Left ventricle myocardium superior (tissue), 1 donor: ENCODE data around the gene ADAMTS2. TPM values are rescaled to one million over a fixed set of nuclear protein-coding genes. Genes with fewer than 3 reads are reported as not detected.
"Not testable (repeated sequence)": the region's sequence is repeated elsewhere in the genome, so short reads cannot be mapped to it uniquely, and the experiment has no call there.

Experiments used
- ATAC-seq: fragments of 200-7000 bp; cut with Tn5 transposase; one replicate; pipeline ENCODE4 v1.9.1; 2020; ENCODE audit warnings: mild to moderate bottlenecking, moderate library complexity
- DNase-seq: peaks from one replicate; pipeline ENCODE4 v3.0.0-alpha.2; 2020
- intact Hi-C: fragments of 100-400 bp; cut with micrococcal nuclease; formaldehyde crosslinking; loops from one replicate; pipeline ENCODE4 v1.11.0; 2022
- total RNA-seq: library from RNA; stranded (reverse); fragmentation: NEBNext Ultra II Directional; extraction: Animal tissue kit (Norgen Biotek cat#: 25700); gene quantifications from one replicate; pipeline ENCODE4 v1.2.1, GENCODE V29; 2021
- donor health status: DM: no; HTN: yes; CAD: no; lungs with severe emphysema.

Gene ADAMTS2
- total RNA-seq, 1 donor from 2014 or later: 4.3 TPM

- intact Hi-C loops: no loop called here
- no peak for ATAC-seq
- DNase-seq: peak; percentile 35
These were observed 54.4 kb downstream of the ADAMTS2 start for GRCh38 chr5:179290681-179291540.

GRCh38 chr5:179289756-179290385 lies 55.4 kb downstream of the ADAMTS2 start:
- DNase-seq (no peak), ATAC-seq (no peak)
- intact Hi-C loops: no loop called here

- DNase-seq (peak; percentile 23), ATAC-seq (no peak)
- intact Hi-C loops: no loop called here
These were observed 56.5 kb downstream of the ADAMTS2 start for GRCh38 chr5:179288809-179289185.

- ATAC-seq (peak; percentile 8), DNase-seq (peak; percentile 22)
- intact Hi-C loops: no loop called here
These were observed 57.0 kb downstream of the ADAMTS2 start for GRCh38 chr5:179288101-179288808.

- intact Hi-C loops: no loop called here
- ATAC-seq (no peak), DNase-seq (peak; percentile 23)
These were observed 57.6 kb downstream of the ADAMTS2 start for GRCh38 chr5:179287631-179288030.

GRCh38 chr5:179287071-179287470 lies 58.2 kb downstream of the ADAMTS2 start:
- DNase-seq (peak; percentile 31), ATAC-seq (no peak)
- intact Hi-C loops: no loop called here

DNA sequence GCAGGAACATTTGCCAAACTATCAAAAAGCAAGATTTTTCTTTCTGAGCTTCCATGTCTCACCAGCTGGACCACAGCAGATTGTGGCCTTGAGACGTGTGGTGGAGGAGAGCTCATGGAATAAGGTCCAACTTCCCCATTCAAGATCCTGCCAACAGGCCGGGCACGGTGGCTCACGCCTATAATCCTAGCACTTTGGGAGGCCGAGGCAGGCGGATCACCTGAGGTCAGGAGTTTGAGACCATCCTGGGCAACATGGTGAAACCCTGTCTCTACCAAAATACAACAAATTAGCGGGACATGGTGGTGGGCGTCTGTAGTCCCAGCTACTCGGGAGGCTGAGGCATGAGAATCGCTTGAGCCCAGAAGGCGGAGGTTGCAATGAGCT lies 59.5 kb downstream of the ADAMTS2 start:
- intact Hi-C loops, ATAC-seq: not testable (repeated sequence)
- DNase-seq: peak; percentile 21

DNA sequence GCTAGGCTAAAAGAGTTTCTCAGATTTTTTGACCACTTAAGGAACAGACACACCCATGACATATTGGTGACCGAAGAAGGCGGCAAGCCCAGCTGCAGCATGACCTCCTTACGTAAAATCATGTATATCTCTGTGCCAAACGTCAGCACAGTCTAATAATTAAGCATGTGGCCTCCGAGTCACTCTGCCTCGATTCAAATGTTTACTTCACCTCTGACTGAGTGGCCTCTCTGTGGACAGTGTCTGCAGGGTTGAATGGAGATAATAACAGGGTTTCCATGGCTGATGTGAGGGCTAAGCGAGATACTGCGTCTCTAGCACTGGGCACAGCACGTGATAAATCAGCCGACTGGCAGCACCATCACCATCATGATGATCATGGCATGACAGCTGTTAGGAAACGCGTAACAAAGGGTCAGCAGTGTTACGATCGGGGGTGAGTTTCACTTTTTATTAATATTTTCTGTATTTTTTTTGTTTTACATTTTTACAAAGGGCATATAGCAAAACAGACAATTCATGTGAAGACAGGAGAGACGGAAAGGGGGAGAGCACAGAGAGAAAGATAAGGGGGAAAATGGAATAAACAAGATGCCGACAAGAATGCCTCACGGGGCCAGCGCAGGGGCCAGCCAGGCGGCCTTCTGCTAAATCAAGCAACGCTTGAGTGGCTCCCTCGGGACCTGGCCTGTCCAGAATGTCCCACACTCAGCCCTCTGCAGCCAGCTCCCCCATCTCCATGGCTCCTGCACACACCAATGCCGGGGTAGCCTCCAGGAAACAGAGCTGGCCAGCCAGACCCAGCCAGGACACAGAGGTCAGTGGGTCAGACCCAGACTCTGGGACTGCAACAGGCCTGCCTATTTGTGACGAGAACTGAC lies 60.3 kb downstream of the ADAMTS2 start:
- ATAC-seq: peak; percentile 91
- intact Hi-C loops: no loop called here
- peak; percentile 83 for DNase-seq

- ATAC-seq, DNase-seq, intact Hi-C loops: not testable (repeated sequence)
These were observed 61.4 kb downstream of the ADAMTS2 start for GRCh38 chr5:179283908-179284307.

DNA sequence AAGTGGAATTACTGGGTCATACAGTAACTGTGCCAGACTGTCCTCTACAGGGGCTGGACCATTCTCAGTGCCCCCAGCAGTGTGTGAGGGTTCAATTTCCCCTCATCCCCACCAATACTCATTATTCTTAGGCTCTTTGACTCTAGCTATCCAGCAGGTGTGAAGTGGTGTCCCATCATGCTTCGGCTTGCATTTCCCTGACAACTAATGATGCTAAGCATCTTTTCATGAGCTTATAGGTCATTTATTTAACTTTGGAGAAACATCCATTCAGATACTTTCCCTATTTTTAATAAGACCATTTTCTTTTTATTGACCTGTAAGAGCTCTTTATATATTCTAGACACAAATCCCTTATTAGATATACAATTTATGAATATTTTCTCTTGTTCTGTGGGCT lies 63.6 kb downstream of the ADAMTS2 start:
- no peak for DNase-seq
- no peak for ATAC-seq
- intact Hi-C loops: no loop called here

- intact Hi-C loops: no loop called here
- ATAC-seq: no peak
- DNase-seq: no peak
These were observed 65.2 kb downstream of the ADAMTS2 start for GRCh38 chr5:179280095-179280490.

DNA sequence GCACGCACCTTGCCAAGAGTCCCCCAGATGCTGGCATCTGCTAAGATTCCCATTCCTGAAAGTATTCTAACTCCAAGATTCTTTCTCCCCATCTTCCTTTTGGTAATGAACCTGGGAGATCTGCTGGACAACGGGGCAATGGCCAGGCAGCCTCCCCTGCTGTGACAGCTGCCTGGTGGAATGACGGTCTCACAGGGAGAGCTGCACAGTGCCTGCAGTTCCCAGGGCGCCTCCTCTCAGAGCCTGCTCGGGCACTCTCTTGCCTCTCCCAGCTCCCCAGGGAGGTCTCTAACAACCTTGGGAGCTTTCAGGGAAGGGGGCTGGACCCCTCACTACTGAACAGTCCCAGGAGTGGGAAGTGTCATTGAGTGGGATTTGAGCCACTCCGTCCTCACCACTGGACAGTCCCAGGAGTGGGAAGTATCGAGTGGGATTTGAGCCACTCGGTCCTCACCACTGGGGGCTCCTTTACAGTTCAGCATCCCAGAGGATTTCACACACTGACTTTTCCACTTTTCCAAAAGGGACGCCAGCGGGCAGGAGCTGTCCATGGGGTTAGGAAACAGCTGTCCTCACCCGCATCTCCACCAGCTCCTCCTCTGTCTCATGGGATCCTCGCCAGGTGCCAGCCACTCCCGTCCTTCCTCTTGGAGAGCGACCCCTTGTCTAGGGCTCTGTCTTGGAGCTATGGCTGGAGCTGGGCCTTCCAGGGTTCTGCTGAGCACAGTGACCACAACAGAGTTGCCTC lies 65.7 kb downstream of the ADAMTS2 start:
- intact Hi-C loops: no loop called here
- ATAC-seq (no peak), DNase-seq (peak; percentile 21)

DNA sequence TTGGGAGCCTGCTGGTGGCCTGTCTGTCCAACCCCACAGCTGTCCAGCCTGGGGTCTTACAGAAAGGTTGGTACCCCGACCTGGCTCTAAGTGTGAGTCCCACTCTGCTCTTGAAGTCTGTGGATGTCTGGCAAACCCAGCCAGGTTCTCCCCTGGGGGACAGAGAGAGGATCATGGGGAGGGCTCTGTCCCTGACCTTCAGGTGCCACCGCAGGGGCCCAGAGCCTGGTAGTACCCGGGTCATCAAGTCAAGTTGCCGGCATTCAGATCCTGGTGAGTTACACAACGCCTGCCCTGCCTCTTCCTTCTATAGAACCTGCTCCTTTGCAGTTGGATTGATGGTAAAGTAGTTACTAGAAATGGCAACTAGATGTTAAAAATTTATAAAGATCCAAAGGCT lies 66.7 kb downstream of the ADAMTS2 start:
- intact Hi-C loops: no loop called here
- DNase-seq: peak; percentile 23
- ATAC-seq: no peak

DNA sequence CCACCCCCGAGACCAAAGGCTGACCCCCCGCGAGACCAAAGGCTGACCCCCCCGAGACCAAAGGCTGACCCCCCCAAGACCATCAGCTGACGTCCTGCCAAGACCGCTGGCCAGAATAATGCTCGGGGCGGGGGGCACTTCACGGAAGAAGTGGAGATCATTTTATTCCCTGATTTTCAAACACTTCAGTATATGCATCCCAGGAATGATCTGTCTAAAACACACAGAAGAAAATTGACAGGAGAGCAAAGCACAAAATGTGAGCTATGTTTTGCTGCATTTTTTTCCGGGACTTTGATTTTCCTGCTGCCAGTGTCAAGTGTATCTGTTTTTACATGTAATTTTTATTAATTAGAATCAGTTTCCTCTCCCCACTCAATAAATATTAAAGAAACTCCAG lies 67.1 kb downstream of the ADAMTS2 start:
- intact Hi-C loops: no loop called here
- no peak for ATAC-seq
- no peak for DNase-seq

DNA sequence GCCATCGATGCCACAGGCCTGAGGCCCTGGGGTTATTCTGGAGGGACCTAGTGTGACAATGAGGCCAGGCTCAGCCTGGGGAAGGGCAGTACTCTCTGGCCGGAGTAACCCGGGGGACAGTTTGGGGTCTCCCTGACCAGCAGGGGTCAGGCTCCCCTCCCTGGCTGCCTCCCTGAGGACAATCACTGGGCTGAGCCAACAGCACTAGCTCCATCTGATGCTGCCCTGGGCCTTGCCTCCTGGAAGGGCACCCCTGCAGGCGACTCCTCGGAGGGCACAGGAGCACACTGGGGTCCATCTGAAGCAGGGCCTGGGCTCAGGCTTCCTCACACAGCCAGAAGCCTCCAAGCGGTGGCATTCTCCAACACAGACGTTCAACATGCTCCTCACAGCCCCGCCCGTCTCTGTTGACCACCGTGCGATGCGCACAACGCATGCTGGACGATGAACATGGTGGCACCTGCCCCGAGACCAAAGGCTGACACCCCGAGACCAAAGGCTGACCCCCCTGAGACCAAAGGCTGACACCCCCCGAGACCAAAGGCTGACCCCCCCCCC lies 68.3 kb downstream of the ADAMTS2 start:
- intact Hi-C loops: no loop called here
- ATAC-seq (no peak), DNase-seq (peak; percentile 26)

GRCh38 chr5:179275941-179276837 lies 69.1 kb downstream of the ADAMTS2 start:
- ATAC-seq (peak; percentile 92), DNase-seq (peak; percentile 83)
- intact Hi-C loops: no loop called here

DNA sequence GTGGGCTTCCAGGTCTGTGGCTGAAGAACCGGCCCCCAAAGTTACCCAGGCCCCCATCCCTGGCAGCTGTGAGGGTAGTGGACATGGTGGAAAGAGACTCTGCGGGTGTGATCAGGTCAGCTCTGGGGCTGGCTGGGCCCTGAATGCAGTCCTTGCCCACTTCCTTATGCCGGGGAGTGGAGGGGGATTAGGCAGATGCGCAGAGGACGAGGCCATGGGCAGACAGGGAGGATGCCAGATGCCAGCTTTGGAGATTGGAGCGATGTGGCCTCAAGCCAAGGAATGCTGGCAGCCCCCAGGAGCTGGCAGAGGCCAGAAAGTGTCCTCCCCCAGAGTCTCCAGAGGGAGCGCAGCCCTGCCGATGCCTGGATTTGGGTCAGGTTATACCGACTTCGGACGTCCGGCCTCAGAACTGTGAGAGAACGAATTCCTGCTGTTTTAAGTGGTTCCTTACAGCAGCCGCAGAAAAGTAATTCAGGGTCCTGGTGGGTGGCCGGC lies 69.8 kb downstream of the ADAMTS2 start:
- ATAC-seq (peak; percentile 14), DNase-seq (peak; percentile 23)
- intact Hi-C loops: no loop called here
